ENCODE data around the gene TBX5.

The TBX5 gene

GRCh38 chr12:114414031-114414865 lies 8.3 kb upstream of the TBX5 start:
- H3K36me3 Mint-ChIP-seq (ENCODE audit: low read depth), result no peaks in the 10 kb centered on the region
- intact Hi-C loops (cut with micrococcal nuclease), result no loop called here
- H3K27me3 Mint-ChIP-seq, result peaks cover 83% of the 10 kb centered on the region
- H3K27ac Mint-ChIP-seq, result no peak overlapping the region
- H3K4me1 Mint-ChIP-seq (ENCODE audit: low read depth), result no peaks in the 10 kb centered on the region
- H3K4me3 Mint-ChIP-seq, result no peak overlapping the region
- no peaks in the 10 kb centered on the region for H3K9me3 Mint-ChIP-seq

- intact Hi-C loops (cut with micrococcal nuclease), result no loop called here
Measured at GRCh38 chr12:114412825-114413749, 7.1 kb upstream of the TBX5 start.

GRCh38 chr12:114412307-114412706 lies 6.4 kb upstream of the TBX5 start:
- Mint-ChIP-seq H3K4me1 (ENCODE audit: low read depth) (peaks cover 5% of the 10 kb centered on the region), H3K4me3 (no peak overlapping the region), H3K36me3 (ENCODE audit: low read depth) (no peaks in the 10 kb centered on the region), H3K27ac (no peak overlapping the region), H3K27me3 (peaks cover 95% of the 10 kb centered on the region), H3K9me3 (no peaks in the 10 kb centered on the region)
- intact Hi-C loops (cut with micrococcal nuclease), result no loop called here

More at GRCh38 chr12:114412825-114413749, 7.1 kb upstream of the TBX5 start:
- peaks cover 5% of the 10 kb centered on the region for H3K4me1 Mint-ChIP-seq (ENCODE audit: low read depth)
- H3K4me3 Mint-ChIP-seq, result no peak overlapping the region
- H3K27me3 Mint-ChIP-seq, result peaks cover 91% of the 10 kb centered on the region
- no peaks in the 10 kb centered on the region for H3K9me3 Mint-ChIP-seq
- H3K27ac Mint-ChIP-seq, result no peak overlapping the region
- no peaks in the 10 kb centered on the region for H3K36me3 Mint-ChIP-seq (ENCODE audit: low read depth)

- H3K36me3 Mint-ChIP-seq (ENCODE audit: low read depth), result no peaks in the 10 kb centered on the region
- H3K27me3 Mint-ChIP-seq, result peaks cover 97% of the 10 kb centered on the region
- H3K4me1 Mint-ChIP-seq (ENCODE audit: low read depth), result peaks cover 5% of the 10 kb centered on the region
- intact Hi-C loops (cut with micrococcal nuclease), result no loop called here
- H3K4me3 Mint-ChIP-seq, result no peak overlapping the region
- H3K27ac Mint-ChIP-seq, result no peak overlapping the region
- H3K9me3 Mint-ChIP-seq, result no peaks in the 10 kb centered on the region
Measured at GRCh38 chr12:114411071-114411837, 5.3 kb upstream of the TBX5 start.

- H3K27ac Mint-ChIP-seq, result no peak overlapping the region
- H3K27me3 Mint-ChIP-seq, result peaks cover 97% of the 10 kb centered on the region
- peaks cover 5% of the 10 kb centered on the region for H3K4me1 Mint-ChIP-seq (ENCODE audit: low read depth)
- H3K4me3 Mint-ChIP-seq, result no peak overlapping the region
- no peaks in the 10 kb centered on the region for H3K36me3 Mint-ChIP-seq (ENCODE audit: low read depth)
- intact Hi-C loops (cut with micrococcal nuclease), result no loop called here
- no peaks in the 10 kb centered on the region for H3K9me3 Mint-ChIP-seq
Measured at GRCh38 chr12:114409852-114410600, 4.1 kb upstream of the TBX5 start.

- H3K36me3 Mint-ChIP-seq (ENCODE audit: low read depth), result no peaks in the 10 kb centered on the region
- intact Hi-C loops (cut with micrococcal nuclease), result no loop called here
- H3K27ac Mint-ChIP-seq, result no peak overlapping the region
- peaks cover 5% of the 10 kb centered on the region for H3K4me1 Mint-ChIP-seq (ENCODE audit: low read depth)
- H3K9me3 Mint-ChIP-seq, result no peaks in the 10 kb centered on the region
- H3K4me3 Mint-ChIP-seq, result peak overlapping the region; percentile 49
- H3K27me3 Mint-ChIP-seq, result peaks cover 97% of the 10 kb centered on the region
Measured at GRCh38 chr12:114408886-114409851, 3.2 kb upstream of the TBX5 start.

GRCh38 chr12:114408471-114408885 lies 2.5 kb upstream of the TBX5 start:
- no peak overlapping the region for H3K4me3 Mint-ChIP-seq
- no peaks in the 10 kb centered on the region for H3K36me3 Mint-ChIP-seq (ENCODE audit: low read depth)
- intact Hi-C loops (cut with micrococcal nuclease), result no loop called here
- H3K4me1 Mint-ChIP-seq (ENCODE audit: low read depth), result peaks cover 5% of the 10 kb centered on the region
- H3K27ac Mint-ChIP-seq, result no peak overlapping the region
- H3K9me3 Mint-ChIP-seq, result no peaks in the 10 kb centered on the region
- peaks cover 99% of the 10 kb centered on the region for H3K27me3 Mint-ChIP-seq

- no peak overlapping the region for H3K4me3 Mint-ChIP-seq
- no peaks in the 10 kb centered on the region for H3K9me3 Mint-ChIP-seq
- H3K36me3 Mint-ChIP-seq (ENCODE audit: low read depth), result no peaks in the 10 kb centered on the region
- H3K27ac Mint-ChIP-seq, result no peak overlapping the region
- H3K4me1 Mint-ChIP-seq (ENCODE audit: low read depth), result peaks cover 5% of the 10 kb centered on the region
- intact Hi-C loops (cut with micrococcal nuclease), result no loop called here
- peaks cover 99% of the 10 kb centered on the region for H3K27me3 Mint-ChIP-seq
Measured at GRCh38 chr12:114407842-114408411, 2.0 kb upstream of the TBX5 start.

- intact Hi-C loops (cut with micrococcal nuclease), result no loop called here
- H3K9me3 Mint-ChIP-seq, result no peaks in the 10 kb centered on the region
- peaks cover 97% of the 10 kb centered on the region for H3K27me3 Mint-ChIP-seq
- no peaks in the 10 kb centered on the region for H3K36me3 Mint-ChIP-seq (ENCODE audit: low read depth)
- no peak overlapping the region for H3K27ac Mint-ChIP-seq
- no peak overlapping the region for H3K4me3 Mint-ChIP-seq
- H3K4me1 Mint-ChIP-seq (ENCODE audit: low read depth), result peaks cover 5% of the 10 kb centered on the region
Measured at GRCh38 chr12:114406984-114407841, 1.3 kb upstream of the TBX5 start.

GRCh38 chr12:114406316-114406983 lies 506 bp upstream of the TBX5 start:
- Mint-ChIP-seq H3K4me3 (no peak overlapping the region), H3K27ac (no peak overlapping the region), H3K9me3 (no peaks in the 10 kb centered on the region), H3K27me3 (peaks cover 96% of the 10 kb centered on the region), H3K36me3 (ENCODE audit: low read depth) (no peaks in the 10 kb centered on the region), H3K4me1 (ENCODE audit: low read depth) (peaks cover 5% of the 10 kb centered on the region)
- intact Hi-C loops (cut with micrococcal nuclease), result no loop called here

- Mint-ChIP-seq H3K27ac (no peak overlapping the region), H3K9me3 (no peaks in the 10 kb centered on the region), H3K4me3 (no peak overlapping the region), H3K27me3 (peaks cover 94% of the 10 kb centered on the region), H3K4me1 (ENCODE audit: low read depth) (peaks cover 5% of the 10 kb centered on the region), H3K36me3 (ENCODE audit: low read depth) (no peaks in the 10 kb centered on the region)
- intact Hi-C loops (cut with micrococcal nuclease), result no loop called here
Measured at GRCh38 chr12:114404926-114405518, 922 bp downstream of the TBX5 start.

Data from dendritic cell treated with granulocyte-macrophage colony-stimulating factor and Interleukin-4, amounts not matched to agents 40 ng/mL and 50 ng/mL, for 4 days (primary cell).